Calu3 (cell line): Measurements from ENCODE around the gene AGPAT4. TPM values are rescaled to one million over a fixed set of nuclear protein-coding genes. Genes with fewer than 3 reads are reported as not detected.
A peak's percentile ranks its signal among the peaks of the same experiment; 100 is the strongest.

Experiments
- BruUV-seq: library from RNA; stranded (reverse); fragments of 400-500 nt; replicated peaks from 2 replicates; lab custom pipeline; 2021; lab: Mats Ljungman, UMichigan
- CTCF ChIA-PET: fragments of 300-600 bp; sonication (Branson Sonifier 250); formaldehyde crosslinking; loops from one replicate; lab custom pipeline; 2022; ENCODE audit warnings: antibody characterized with exemption; lab: Charles Lee
- DNase-seq: peaks from one replicate; pipeline ENCODE4 v3.0.0; 2022
- H3K27ac Mint-ChIP-seq: one replicate; pipeline ENCODE4 v1.8.0; 2022; ENCODE audit warnings: mixed read lengths; ENCODE audit not compliant: unreplicated experiment
- H3K27me3 Mint-ChIP-seq: one replicate; pipeline ENCODE4 v1.8.0; 2022; ENCODE audit warnings: mixed read lengths; ENCODE audit not compliant: unreplicated experiment
- H3K36me3 Mint-ChIP-seq: one replicate; pipeline ENCODE4 v1.8.0; 2022; ENCODE audit warnings: mild to moderate bottlenecking, moderate library complexity, mixed read lengths; ENCODE audit not compliant: insufficient read depth, unreplicated experiment
- H3K4me1 Mint-ChIP-seq: one replicate; pipeline ENCODE4 v1.8.0; 2022; ENCODE audit warnings: mild to moderate bottlenecking, low read depth, mixed read lengths; ENCODE audit not compliant: unreplicated experiment
- H3K4me3 Mint-ChIP-seq: one replicate; pipeline ENCODE4 v1.8.0; 2022; ENCODE audit warnings: mild to moderate bottlenecking, low read depth, moderate library complexity, mixed read lengths; ENCODE audit not compliant: unreplicated experiment
- H3K9me3 Mint-ChIP-seq: one replicate; pipeline ENCODE4 v1.8.0; 2022; ENCODE audit warnings: low read depth, mixed read lengths; ENCODE audit not compliant: unreplicated experiment
- CTCF ChIP-seq: fragments of 200-600 bp; IDR thresholded peaks from one replicate; pipeline ENCODE4 v1.8.0; 2022; ENCODE audit warnings: antibody characterized with exemption; ENCODE audit not compliant: unreplicated experiment
- intact Hi-C: fragments of 100-400 bp; cut with micrococcal nuclease; formaldehyde crosslinking; loops from one replicate; pipeline ENCODE4 v1.10.0; 2022; ENCODE audit not compliant: unreplicated experiment
- total RNA-seq: library from RNA; stranded (reverse); gene quantifications from 2 replicates; pipeline ENCODE4 v1.2.3, GENCODE V29; 2022

Gene AGPAT4
- total RNA-seq, 1 experiment from 2014 or later = 11.3 TPM

DNA sequence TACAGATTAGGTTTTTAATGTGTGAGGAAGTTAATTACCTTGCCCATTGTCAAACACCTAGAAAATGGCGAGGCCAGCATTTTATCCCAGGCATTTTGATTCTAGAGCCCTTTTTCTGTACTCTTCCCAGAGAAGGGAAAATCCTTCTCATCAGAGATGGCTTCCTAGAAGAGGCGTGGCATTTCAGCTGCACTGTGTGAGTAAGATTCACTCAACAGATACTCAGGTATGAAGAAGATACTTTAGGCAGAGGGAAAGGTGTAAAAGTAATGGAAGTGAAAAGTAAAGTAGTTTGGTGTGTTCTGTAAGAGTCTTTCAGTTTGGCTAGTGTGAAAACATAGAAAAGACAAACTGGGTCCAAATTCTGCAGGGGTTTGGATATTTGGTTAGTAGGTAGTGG is 168.5 kb downstream of the AGPAT4 start:
- Mint-ChIP-seq H3K27ac (no peak overlapping the region), H3K27me3 (no peaks in the 10 kb centered on the region), H3K4me3 (no peak overlapping the region), H3K9me3 (no peaks in the 10 kb centered on the region), H3K36me3 (peaks cover 53% of the 10 kb centered on the region), H3K4me1 (peaks cover 20% of the 10 kb centered on the region)
- intact Hi-C loops = loop anchor here (10.0 kb wide), 2 partner anchors 269 to 371 kb away; no protein-coding TSS in a partner anchor
- no peak for TF ChIP-seq CTCF
- DNase-seq = no peak
- CTCF ChIA-PET = interaction anchor here (1.6 kb wide), 1 partner anchor 266 kb away, joined by 5 read pairs; no protein-coding TSS in a partner anchor
- BruUV-seq = no TSS peak

DNA sequence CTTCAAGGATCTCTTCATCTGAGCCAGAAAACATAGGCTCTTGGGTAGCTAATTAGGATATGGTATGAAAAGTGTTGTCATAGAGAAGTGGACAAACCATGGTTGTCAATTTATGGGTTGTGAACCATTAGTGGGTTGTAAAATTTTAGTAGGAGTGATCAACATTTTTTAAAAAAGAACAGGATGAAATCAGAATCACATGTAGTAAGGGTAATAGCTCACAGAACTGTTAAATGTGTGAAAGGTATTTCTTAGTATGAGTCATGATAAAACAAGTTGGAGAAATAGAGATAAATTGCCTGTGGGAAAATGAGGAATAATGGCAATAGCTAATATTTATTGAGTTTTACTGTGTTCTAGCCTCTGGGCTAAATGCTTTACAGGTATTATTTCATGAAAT is 168.9 kb downstream of the AGPAT4 start:
- no TSS peak for BruUV-seq
- intact Hi-C loops = loop anchor here (10.0 kb wide), 2 partner anchors 270 to 370 kb away; no protein-coding TSS in a partner anchor
- no peak for DNase-seq
- H3K27ac Mint-ChIP-seq = no peak overlapping the region
- CTCF ChIA-PET = interaction anchor here (1.6 kb wide), 1 partner anchor 266 kb away, joined by 5 read pairs; no protein-coding TSS in a partner anchor
- peaks cover 20% of the 10 kb centered on the region for H3K4me1 Mint-ChIP-seq
- no peaks in the 10 kb centered on the region for H3K9me3 Mint-ChIP-seq
- TF ChIP-seq CTCF = no peak
- H3K27me3 Mint-ChIP-seq = no peaks in the 10 kb centered on the region
- H3K36me3 Mint-ChIP-seq = peaks cover 50% of the 10 kb centered on the region
- no peak overlapping the region for H3K4me3 Mint-ChIP-seq

GRCh38 chr6:161103475-161103874 is 170.4 kb downstream of the AGPAT4 start:
- Mint-ChIP-seq H3K27me3 (no peaks in the 10 kb centered on the region), H3K4me1 (peaks cover 20% of the 10 kb centered on the region), H3K27ac (peak overlapping the region; percentile 7), H3K36me3 (peaks cover 40% of the 10 kb centered on the region), H3K4me3 (no peak overlapping the region), H3K9me3 (no peaks in the 10 kb centered on the region)
- DNase-seq = no peak
- CTCF ChIA-PET = no interaction called here
- intact Hi-C loops = loop anchor here (10.0 kb wide), 2 partner anchors 271 to 369 kb away; no protein-coding TSS in a partner anchor
- TF ChIP-seq CTCF = no peak
- no TSS peak for BruUV-seq

DNA sequence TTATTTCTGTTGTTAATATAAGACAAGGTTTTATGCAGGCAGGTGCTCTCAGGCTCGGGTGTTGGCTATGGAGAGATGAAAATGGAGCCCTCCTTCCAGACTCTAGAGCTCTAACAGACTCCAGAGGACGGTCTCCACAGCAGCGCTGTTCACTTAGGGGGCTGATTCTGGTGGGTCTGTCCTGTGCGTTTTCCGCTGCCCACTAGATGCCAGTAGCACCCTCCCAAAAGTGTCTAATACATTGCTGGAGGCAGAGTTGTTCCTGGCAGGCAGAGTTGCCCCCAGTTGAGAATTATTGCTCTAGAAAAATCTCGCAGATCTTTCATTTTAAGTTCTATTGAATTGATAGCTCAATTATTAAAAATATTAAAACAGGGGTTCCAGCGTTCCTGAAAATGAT is 172.3 kb downstream of the AGPAT4 start:
- no TSS peak for BruUV-seq
- intact Hi-C loops = loop anchor here (10.0 kb wide), 2 partner anchors 273 to 367 kb away; no protein-coding TSS in a partner anchor

More for the DNA sequence above, 172.3 kb downstream of the AGPAT4 start:
- Mint-ChIP-seq H3K4me1 (peaks cover 13% of the 10 kb centered on the region), H3K27ac (no peak overlapping the region), H3K4me3 (no peak overlapping the region), H3K36me3 (peaks cover 35% of the 10 kb centered on the region), H3K9me3 (no peaks in the 10 kb centered on the region), H3K27me3 (no peaks in the 10 kb centered on the region)
- CTCF ChIA-PET = interaction anchor here (1.8 kb wide), 1 partner anchor 270 kb away, joined by 5 read pairs; no protein-coding TSS in a partner anchor
- DNase-seq = no peak
- no peak for TF ChIP-seq CTCF
